GM12875 (cell line): ENCODE measurements around the gene CSNK2A1.
"Not testable (repeated sequence)": the region's sequence is repeated elsewhere in the genome, so short reads cannot be mapped to it uniquely, and the experiment has no call there.

ENCODE experiments used
- H3K4me3 ChIP-seq: one replicate; pipeline ENCODE4 v1.5.1; 2011; ENCODE audit warnings: low read depth, low read length, control low read depth
- TF ChIP-seq, protein P1 (sequence below): IDR thresholded peaks from 2 replicates; pipeline ENCODE4 v1.5.1; 2011; ENCODE audit warnings: low read depth, mild to moderate bottlenecking, control low read depth, inconsistent platforms, low read length, moderate library complexity, borderline replicate concordance; ENCODE audit not compliant: insufficient read depth

CSNK2A1 gene

GRCh38 chr20:519999-520398 is 23.6 kb downstream of the CSNK2A1 start:
- TF ChIP-seq, protein P1, sequence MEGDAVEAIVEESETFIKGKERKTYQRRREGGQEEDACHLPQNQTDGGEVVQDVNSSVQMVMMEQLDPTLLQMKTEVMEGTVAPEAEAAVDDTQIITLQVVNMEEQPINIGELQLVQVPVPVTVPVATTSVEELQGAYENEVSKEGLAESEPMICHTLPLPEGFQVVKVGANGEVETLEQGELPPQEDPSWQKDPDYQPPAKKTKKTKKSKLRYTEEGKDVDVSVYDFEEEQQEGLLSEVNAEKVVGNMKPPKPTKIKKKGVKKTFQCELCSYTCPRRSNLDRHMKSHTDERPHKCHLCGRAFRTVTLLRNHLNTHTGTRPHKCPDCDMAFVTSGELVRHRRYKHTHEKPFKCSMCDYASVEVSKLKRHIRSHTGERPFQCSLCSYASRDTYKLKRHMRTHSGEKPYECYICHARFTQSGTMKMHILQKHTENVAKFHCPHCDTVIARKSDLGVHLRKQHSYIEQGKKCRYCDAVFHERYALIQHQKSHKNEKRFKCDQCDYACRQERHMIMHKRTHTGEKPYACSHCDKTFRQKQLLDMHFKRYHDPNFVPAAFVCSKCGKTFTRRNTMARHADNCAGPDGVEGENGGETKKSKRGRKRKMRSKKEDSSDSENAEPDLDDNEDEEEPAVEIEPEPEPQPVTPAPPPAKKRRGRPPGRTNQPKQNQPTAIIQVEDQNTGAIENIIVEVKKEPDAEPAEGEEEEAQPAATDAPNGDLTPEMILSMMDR, result no peak
- no peak overlapping the region for H3K4me3 ChIP-seq

DNA sequence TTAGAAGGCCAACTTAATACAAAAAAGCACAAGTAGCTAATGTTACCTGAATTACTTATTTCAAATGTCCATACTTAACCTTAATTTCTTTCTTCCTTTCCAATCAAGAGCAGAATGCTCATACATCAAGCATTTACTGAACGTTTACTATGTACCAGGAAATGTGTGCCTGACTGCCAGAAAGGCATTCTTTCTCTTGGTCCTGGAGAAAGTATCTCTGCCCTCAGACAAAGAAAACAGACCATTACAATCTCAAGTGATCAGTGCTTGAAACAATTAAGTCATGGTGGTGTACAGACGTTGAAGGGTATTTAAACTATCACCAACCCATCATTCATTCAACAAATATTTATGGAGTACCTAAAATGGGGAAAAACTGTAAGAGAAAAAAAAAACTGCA is 26.4 kb downstream of the CSNK2A1 start:
- no peak overlapping the region for H3K4me3 ChIP-seq
- TF ChIP-seq, protein P1, result no peak

GRCh38 chr20:516799-517198 is 26.8 kb downstream of the CSNK2A1 start:
- no peak overlapping the region for H3K4me3 ChIP-seq

DNA sequence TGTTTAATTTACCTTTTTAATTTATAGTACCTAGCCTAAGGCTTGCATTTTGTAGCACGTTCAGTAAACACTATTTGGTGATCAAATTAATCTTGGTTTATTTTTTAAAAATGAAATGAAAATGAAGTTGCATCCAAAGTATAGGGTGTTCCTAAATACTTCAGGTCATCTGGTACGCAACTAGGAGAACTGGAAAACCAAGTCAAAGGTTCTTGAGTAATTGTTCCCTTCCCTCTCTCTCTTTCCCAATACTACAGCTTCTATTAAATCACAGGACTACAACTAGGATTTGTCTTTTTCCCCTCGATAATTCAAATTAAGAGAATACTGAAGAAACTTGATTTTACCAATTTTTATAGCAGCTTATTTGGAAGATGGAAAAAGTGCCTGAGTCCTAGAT is 27.9 kb downstream of the CSNK2A1 start:
- TF ChIP-seq, protein P1, result no peak
- no peak overlapping the region for H3K4me3 ChIP-seq

More at GRCh38 chr20:516799-517198, 26.8 kb downstream of the CSNK2A1 start:
- TF ChIP-seq, protein P1, result no peak

DNA sequence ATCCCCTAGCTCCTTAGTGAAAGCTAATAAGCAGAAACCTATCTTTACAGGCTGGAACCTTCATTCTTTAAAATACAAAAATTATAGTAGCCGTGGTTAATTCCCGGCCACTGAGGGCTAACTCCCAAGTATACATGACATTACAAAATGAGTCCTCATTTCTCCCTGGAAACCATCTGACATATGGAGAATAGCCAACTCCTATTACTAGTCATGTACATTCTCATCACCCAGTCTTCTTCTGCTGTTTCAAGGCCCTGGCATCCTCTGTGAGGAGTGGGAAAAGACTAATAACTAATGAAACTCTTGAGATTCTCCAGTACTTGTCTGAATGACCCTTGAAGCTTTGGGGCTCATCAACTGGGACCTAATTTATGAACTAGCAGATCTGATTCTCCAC is 30.2 kb downstream of the CSNK2A1 start:
- TF ChIP-seq, protein P1, result no peak
- H3K4me3 ChIP-seq, result no peak overlapping the region

- H3K4me3 ChIP-seq, result not testable (repeated sequence)
These were observed 33.1 kb downstream of the CSNK2A1 start for GRCh38 chr20:510328-511057.

DNA sequence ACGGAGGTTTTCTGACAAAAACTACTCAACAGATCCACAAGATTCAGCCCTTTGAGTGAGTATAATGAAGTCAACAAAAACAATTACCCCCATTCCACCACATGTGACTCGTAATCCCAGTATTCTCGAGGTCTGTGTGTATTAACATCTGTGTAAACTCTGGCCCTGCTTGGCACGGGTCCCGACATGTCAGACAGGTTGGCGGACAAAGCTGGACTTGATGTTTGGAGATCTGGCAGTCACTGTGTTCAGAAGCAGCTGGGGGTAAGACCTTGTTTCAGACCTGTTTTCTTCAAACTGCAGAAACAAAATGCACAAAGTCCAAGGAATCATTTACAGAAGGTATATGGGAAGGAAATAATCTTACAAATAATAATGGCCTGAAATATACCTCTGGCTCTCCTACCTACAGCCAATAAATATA is 35.2 kb downstream of the CSNK2A1 start:
- H3K4me3 ChIP-seq, result not testable (repeated sequence)

DNA sequence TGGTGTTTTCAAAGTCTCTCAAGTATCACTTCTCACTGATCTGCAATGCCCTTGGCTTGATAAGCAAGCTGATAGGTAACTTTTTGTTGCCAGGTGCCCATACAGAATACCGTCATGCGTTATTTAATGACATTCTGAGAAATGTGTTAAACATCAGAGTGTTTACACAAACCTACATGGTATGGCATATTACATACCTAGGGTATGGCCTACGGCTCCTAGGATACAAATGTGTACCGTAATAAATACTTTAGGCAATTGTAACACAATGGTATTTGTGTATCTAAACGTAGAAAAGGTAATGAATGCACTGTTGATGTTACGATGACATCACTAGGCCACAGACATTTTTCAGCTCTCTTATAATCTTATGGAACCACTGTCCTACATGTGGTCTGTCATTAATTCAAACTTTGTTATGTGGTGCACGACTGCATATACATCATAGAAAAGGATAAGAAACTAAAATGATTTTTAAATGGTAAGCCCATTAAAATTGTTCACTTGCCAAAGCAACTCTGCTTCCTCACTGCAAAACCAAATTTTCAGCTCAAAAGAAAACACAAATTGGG is 35.7 kb downstream of the CSNK2A1 start:
- H3K4me3 ChIP-seq, result no peak overlapping the region
- TF ChIP-seq, protein P1, result no peak
